NT2/D1 (cell line): ENCODE results near the gene NOX5.

Source experiments
- DNase-seq: peaks from one replicate; pipeline ENCODE4 v3.0.0-alpha.2; 2011; ENCODE audit warnings: low read depth, low spot score
- H3K27me3 ChIP-seq: 2 replicates; pipeline ENCODE4 v1.6.0; 2011; ENCODE audit warnings: mild to moderate bottlenecking; ENCODE audit not compliant: insufficient read length, insufficient read depth
- H3K36me3 ChIP-seq: 2 replicates; pipeline ENCODE4 v1.6.1; 2011; ENCODE audit warnings: mild to moderate bottlenecking, low read length, mixed read lengths; ENCODE audit not compliant: insufficient read depth, insufficient read length
- H3K4me1 ChIP-seq: 2 replicates; pipeline ENCODE4 v1.5.1; 2011; ENCODE audit not compliant: insufficient read depth, insufficient read length
- H3K4me3 ChIP-seq: 2 replicates; pipeline ENCODE4 v1.5.1; 2011; ENCODE audit warnings: low read depth; ENCODE audit not compliant: insufficient read length
- H3K9ac ChIP-seq: 2 replicates; pipeline ENCODE4 v1.6.0; 2011; ENCODE audit warnings: low read depth; ENCODE audit not compliant: insufficient read length
- H3K9me3 ChIP-seq: 2 replicates; pipeline ENCODE4 v1.5.1; 2011; ENCODE audit warnings: mild to moderate bottlenecking, low read length; ENCODE audit not compliant: insufficient read depth
- SUZ12 ChIP-seq: IDR thresholded peaks from 2 replicates; pipeline ENCODE4 v1.6.1; 2011; ENCODE audit not compliant: insufficient read length, insufficient read depth; ENCODE audit errors: extremely low read depth
- YY1 ChIP-seq: IDR thresholded peaks from 2 replicates; pipeline ENCODE4 v1.6.1; 2011; ENCODE audit not compliant: insufficient read length, insufficient read depth
- ZNF274 ChIP-seq: IDR thresholded peaks from 2 replicates; pipeline ENCODE4 v1.6.1; 2011; ENCODE audit warnings: mild to moderate bottlenecking, low read depth, low read length

Gene NOX5

DNA sequence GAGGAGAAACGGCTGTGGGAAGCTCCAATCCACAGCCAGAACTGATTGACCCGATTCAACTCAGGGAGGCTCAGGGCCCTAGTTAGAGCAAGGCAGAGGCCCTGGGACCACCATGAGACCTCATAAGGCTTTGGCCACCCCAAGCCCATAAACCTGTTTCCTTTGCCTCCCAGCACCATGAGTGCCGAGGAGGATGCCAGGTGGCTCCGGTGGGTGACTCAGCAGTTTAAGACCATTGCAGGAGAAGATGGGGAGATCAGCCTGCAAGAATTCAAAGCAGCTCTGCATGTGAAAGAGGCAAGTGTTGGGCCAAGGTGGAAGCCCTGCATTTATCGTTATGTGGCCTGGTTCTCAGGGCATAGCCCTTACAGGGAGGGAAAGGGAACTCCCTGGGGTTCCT, 11.9 kb downstream of the NOX5 start:
- DNase-seq, result peak; percentile 39
- Histone ChIP-seq H3K27me3 (no peaks in the 10 kb centered on the region), H3K4me3 (no peak overlapping the region), H3K36me3 (no peaks in the 10 kb centered on the region), H3K4me1 (peaks cover 6% of the 10 kb centered on the region), H3K9me3 (no peaks in the 10 kb centered on the region), H3K9ac (no peak overlapping the region)
- TF ChIP-seq YY1 (no peak), SUZ12 (no peak), ZNF274 (no peak)

DNA sequence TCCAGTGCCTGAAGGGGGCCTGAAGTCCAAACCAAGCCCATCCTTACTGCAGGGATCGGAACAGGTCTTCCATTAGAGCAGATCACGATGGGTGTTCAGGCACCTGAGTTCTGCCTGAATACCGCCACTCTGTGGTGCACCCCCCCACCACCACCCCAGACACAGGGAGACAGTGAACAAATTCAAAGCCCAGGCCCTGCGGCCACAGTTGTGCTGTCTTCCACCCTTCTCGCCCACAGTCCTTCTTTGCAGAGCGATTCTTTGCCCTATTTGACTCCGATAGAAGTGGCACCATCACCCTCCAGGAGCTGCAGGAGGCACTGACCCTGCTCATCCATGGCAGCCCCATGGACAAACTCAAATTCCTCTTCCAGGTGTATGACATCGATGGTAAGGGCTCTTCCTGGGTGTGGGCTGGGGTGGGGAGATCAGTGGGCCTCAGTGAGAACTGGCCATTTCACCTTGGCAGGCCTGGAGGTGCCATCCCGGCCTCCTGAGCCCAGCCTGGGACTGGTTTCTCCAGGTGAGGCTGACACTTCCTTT, 13.6 kb downstream of the NOX5 start:
- DNase-seq, result no peak
- Histone ChIP-seq H3K36me3 (no peaks in the 10 kb centered on the region), H3K4me1 (peaks cover 6% of the 10 kb centered on the region), H3K9me3 (no peaks in the 10 kb centered on the region), H3K27me3 (no peaks in the 10 kb centered on the region), H3K9ac (no peak overlapping the region), H3K4me3 (no peak overlapping the region)
- TF ChIP-seq YY1 (no peak), ZNF274 (no peak)

DNA sequence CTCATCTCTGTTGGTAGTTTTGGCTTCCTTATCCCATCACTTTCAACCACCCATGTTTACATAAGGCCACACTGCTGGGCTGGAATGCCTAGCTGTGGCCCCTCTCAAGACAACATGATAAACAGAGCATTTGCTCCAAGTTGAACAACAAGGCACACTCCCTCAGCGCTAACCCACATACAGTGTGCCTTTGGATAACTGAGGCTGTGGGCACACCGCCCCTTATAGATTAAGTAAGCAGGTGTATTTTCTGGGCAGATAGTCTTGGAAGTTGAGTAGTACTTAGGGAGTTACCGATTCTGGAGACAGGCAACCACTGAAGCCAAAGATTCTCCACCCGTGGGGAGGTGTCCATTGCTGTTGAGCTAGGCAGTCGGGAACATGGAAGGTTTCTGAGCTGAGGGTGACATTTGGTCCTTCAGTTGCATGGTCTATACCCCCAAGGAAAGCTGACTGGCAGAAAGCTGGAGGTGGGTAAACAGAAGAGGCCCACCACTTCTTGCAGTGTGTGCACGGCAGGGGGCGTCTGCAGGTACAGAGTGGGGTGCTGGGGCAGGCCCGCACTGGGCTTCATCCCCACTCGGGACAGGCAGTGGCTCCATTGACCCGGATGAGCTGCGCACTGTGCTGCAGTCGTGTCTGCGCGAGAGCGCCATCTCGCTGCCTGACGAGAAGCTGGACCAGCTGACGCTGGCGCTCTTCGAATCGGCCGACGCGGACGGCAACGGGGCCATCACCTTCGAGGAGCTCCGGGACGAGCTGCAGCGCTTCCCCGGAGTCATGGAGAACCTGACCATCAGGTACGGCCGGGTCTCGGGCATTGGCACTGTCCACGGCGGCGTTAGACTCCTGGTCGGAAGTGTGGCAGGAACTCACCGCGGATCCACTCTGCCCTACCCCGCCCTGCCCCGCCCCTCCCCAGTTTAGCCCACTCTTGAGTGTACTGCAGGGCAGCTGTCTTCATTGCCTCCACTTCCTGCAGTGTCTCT, 16.8 kb downstream of the NOX5 start:
- TF ChIP-seq SUZ12 (no peak), ZNF274 (no peak)
- Histone ChIP-seq H3K9me3 (no peaks in the 10 kb centered on the region), H3K4me3 (peak overlapping the region; percentile 42), H3K9ac (peak overlapping the region; percentile 68), H3K4me1 (peaks cover 3% of the 10 kb centered on the region), H3K27me3 (no peaks in the 10 kb centered on the region), H3K36me3 (no peaks in the 10 kb centered on the region)
- DNase-seq, result peak; percentile 68

- TF ChIP-seq SUZ12, result no peak
- no peak for TF ChIP-seq YY1
- TF ChIP-seq ZNF274, result no peak
- no peaks in the 10 kb centered on the region for H3K27me3 ChIP-seq
- DNase-seq, result no peak
- H3K4me3 ChIP-seq, result peak overlapping the region; percentile 42
- no peaks in the 10 kb centered on the region for H3K9me3 ChIP-seq
- H3K36me3 ChIP-seq, result no peaks in the 10 kb centered on the region
- no peaks in the 10 kb centered on the region for H3K4me1 ChIP-seq
- H3K9ac ChIP-seq, result peak overlapping the region; percentile 68
Observed at GRCh38 chr15:69032031-69032430, 17.5 kb downstream of the NOX5 start.

GRCh38 chr15:69032703-69033373, 18.3 kb downstream of the NOX5 start:
- Histone ChIP-seq H3K4me1 (no peaks in the 10 kb centered on the region), H3K36me3 (no peaks in the 10 kb centered on the region), H3K27me3 (no peaks in the 10 kb centered on the region), H3K4me3 (no peak overlapping the region), H3K9me3 (no peaks in the 10 kb centered on the region), H3K9ac (no peak overlapping the region)
- no peak for DNase-seq
- TF ChIP-seq SUZ12 (no peak), ZNF274 (no peak), YY1 (no peak)

- Histone ChIP-seq H3K27me3 (no peaks in the 10 kb centered on the region), H3K9me3 (no peaks in the 10 kb centered on the region), H3K36me3 (no peaks in the 10 kb centered on the region), H3K4me3 (no peak overlapping the region), H3K9ac (no peak overlapping the region), H3K4me1 (no peaks in the 10 kb centered on the region)
- DNase-seq, result no peak
- TF ChIP-seq SUZ12 (no peak), YY1 (no peak), ZNF274 (no peak)
Observed at GRCh38 chr15:69034352-69034751, 19.9 kb downstream of the NOX5 start.

DNA sequence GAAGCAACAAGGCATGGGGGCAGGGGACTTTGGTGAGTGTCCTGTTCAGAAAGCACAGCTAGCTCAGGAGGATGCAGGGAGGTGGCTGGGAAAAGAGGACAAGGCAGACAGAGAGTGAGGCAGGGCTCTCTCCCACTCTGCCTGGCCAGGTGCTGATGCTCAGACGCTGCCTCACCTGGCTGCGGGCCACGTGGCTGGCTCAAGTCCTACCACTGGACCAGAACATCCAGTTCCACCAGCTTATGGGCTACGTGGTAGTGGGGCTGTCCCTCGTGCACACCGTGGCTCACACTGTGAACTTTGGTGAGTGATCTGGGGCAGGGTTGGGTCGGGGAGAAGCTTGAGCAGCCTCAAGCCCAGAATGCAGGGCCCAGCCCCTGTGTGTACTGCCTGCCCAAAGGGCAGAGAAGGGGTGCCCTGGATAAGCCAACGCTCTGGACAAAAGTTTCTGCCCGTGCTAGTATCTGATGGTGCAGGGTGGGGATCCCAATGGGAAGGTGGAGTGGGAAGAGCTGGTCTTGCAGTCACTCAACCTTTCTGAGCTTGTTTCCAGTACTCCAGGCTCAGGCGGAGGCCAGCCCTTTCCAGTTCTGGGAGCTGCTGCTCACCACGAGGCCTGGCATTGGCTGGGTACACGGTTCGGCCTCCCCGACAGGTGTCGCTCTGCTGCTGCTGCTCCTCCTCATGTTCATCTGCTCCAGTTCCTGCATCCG, 20.9 kb downstream of the NOX5 start:
- H3K4me1 ChIP-seq, result no peaks in the 10 kb centered on the region
- H3K9ac ChIP-seq, result no peak overlapping the region
- TF ChIP-seq SUZ12 (no peak), YY1 (no peak), ZNF274 (no peak)
- H3K36me3 ChIP-seq, result no peaks in the 10 kb centered on the region
- no peak for DNase-seq
- H3K4me3 ChIP-seq, result no peak overlapping the region
- no peaks in the 10 kb centered on the region for H3K27me3 ChIP-seq
- no peaks in the 10 kb centered on the region for H3K9me3 ChIP-seq
